B cell (primary cell): Measurements from ENCODE around the gene TMEM244.

ENCODE experiments used
- EZH2 ChIP-seq: IDR thresholded peaks from 2 replicates; pipeline ENCODE4 v1.6.1; 2012; ENCODE audit warnings: borderline replicate concordance, low read depth, mild to moderate bottlenecking, moderate library complexity, low read length; ENCODE audit not compliant: insufficient read depth, poor library complexity, severe bottlenecking
- TF ChIP-seq, protein P1 (sequence below): fragments of 200-600 bp; IDR thresholded peaks from one replicate; pipeline ENCODE4 v1.8.0; 2022; ENCODE audit warnings: antibody characterized with exemption, mild to moderate bottlenecking

GRCh38 chr6:129875610-129876520, 14.8 kb upstream of the TMEM244 start:
- TF ChIP-seq, protein P1, sequence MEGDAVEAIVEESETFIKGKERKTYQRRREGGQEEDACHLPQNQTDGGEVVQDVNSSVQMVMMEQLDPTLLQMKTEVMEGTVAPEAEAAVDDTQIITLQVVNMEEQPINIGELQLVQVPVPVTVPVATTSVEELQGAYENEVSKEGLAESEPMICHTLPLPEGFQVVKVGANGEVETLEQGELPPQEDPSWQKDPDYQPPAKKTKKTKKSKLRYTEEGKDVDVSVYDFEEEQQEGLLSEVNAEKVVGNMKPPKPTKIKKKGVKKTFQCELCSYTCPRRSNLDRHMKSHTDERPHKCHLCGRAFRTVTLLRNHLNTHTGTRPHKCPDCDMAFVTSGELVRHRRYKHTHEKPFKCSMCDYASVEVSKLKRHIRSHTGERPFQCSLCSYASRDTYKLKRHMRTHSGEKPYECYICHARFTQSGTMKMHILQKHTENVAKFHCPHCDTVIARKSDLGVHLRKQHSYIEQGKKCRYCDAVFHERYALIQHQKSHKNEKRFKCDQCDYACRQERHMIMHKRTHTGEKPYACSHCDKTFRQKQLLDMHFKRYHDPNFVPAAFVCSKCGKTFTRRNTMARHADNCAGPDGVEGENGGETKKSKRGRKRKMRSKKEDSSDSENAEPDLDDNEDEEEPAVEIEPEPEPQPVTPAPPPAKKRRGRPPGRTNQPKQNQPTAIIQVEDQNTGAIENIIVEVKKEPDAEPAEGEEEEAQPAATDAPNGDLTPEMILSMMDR = no peak
- no peak for TF ChIP-seq EZH2
